T-cell (primary cell): ENCODE data around the gene TMEM178B. TPM values are rescaled to one million over a fixed set of nuclear protein-coding genes. Genes with fewer than 3 reads are reported as not detected.

Experiments used
- ATAC-seq, 4 experiments: fragments of 200-7000 bp in 3 of 4; fragments of 150-1000 bp in 1 of 4; cut with Tn5 transposase; replicated peaks in 1 of 4; 1 replicate in 3 of 4; 2 replicates in 1 of 4; pipeline ENCODE4 v1.10.0; 2021; ENCODE audit warnings: moderate library complexity in 3 of 4, mild to moderate bottlenecking in 2 of 4, moderate number of reproducible peaks in 1 of 4
- CTCF ChIA-PET, 2 donors: fragments of 300-600 bp; sonication (Branson Sonifier 250); formaldehyde crosslinking; loops; one replicate each; lab custom pipeline; 2022; ENCODE audit warnings: antibody characterized with exemption in 2 of 2; lab: Charles Lee
- POLR2A ChIA-PET, 2 donors: fragments of 300-600 bp; sonication (Branson Sonifier 250); formaldehyde crosslinking; loops; one replicate each; lab custom pipeline; 2022; ENCODE audit warnings: antibody characterized with exemption in 2 of 2; lab: Charles Lee
- DNase-seq, 35 experiments: peaks; one replicate each; pipeline versions ENCODE4 v3.0.0 to v3.0.0-alpha.2; 2013 to 2023
- H3K27ac ChIP-seq: one replicate; pipeline ENCODE4 v1.5.1; 2013; ENCODE audit warnings: low read length
- H3K27me3 ChIP-seq, 2 experiments: replicated peaks in 1 of 2; 1 replicate in 1 of 2; 2 replicates in 1 of 2; pipeline versions ENCODE4 v1.6.1 to v1.7.0; 2013; ENCODE audit warnings: low read length in 1 of 2, mixed read lengths in 1 of 2; ENCODE audit not compliant: control insufficient read depth in 2 of 2, insufficient read depth in 2 of 2; ENCODE audit errors: extremely low read depth in 1 of 2
- H3K36me3 ChIP-seq, 2 donors: 1 replicate in 1 of 2; 2 replicates in 1 of 2; pipeline versions ENCODE4 v1.6.1 to v1.7.0; 2013; ENCODE audit warnings: low read length in 1 of 2; ENCODE audit not compliant: control insufficient read depth in 2 of 2, insufficient read depth in 1 of 2; ENCODE audit errors: extremely low read depth in 1 of 2
- H3K4me1 ChIP-seq, 2 experiments: 1 replicate in 1 of 2; 2 replicates in 1 of 2; pipeline versions ENCODE4 v1.6.1 to v1.7.0; 2013; ENCODE audit warnings: low read length in 2 of 2, mixed read lengths in 1 of 2; ENCODE audit not compliant: insufficient read depth in 2 of 2, control insufficient read depth in 1 of 2; ENCODE audit errors: extremely low read depth in 1 of 2
- H3K4me3 ChIP-seq, 2 donors: 1 replicate in 1 of 2; 2 replicates in 1 of 2; pipeline versions ENCODE4 v1.5.1 to v1.7.0; 2013; ENCODE audit warnings: mild to moderate bottlenecking in 2 of 2, low read length in 1 of 2, moderate library complexity in 1 of 2; ENCODE audit not compliant: control insufficient read depth in 1 of 2; ENCODE audit errors: extremely low read depth in 1 of 2
- H3K9me3 ChIP-seq: 2 replicates; pipeline ENCODE4 v1.7.0; 2013
- H3K27ac Mint-ChIP-seq, 2 donors: one replicate each; pipeline ENCODE4 v1.8.0; 2020 to 2021; ENCODE audit warnings: mild to moderate bottlenecking in 2 of 2, mixed read lengths in 2 of 2
- H3K27me3 Mint-ChIP-seq, 2 donors: one replicate each; pipeline ENCODE4 v1.8.0; 2021 to 2022; ENCODE audit warnings: mixed read lengths in 2 of 2
- H3K36me3 Mint-ChIP-seq: one replicate; pipeline ENCODE4 v1.8.0; 2021; ENCODE audit warnings: mixed read lengths
- H3K4me1 Mint-ChIP-seq, 3 donors: one replicate each; pipeline ENCODE4 v1.8.0; 2020 to 2022; ENCODE audit warnings: mixed read lengths in 3 of 3, mild to moderate bottlenecking in 1 of 3
- H3K4me3 Mint-ChIP-seq, 3 donors: one replicate each; pipeline ENCODE4 v1.8.0; 2020 to 2022; ENCODE audit warnings: mild to moderate bottlenecking in 3 of 3, mixed read lengths in 3 of 3, moderate library complexity in 3 of 3
- H3K9me3 Mint-ChIP-seq, 3 donors: one replicate each; pipeline ENCODE4 v1.8.0; 2020 to 2022; ENCODE audit warnings: mixed read lengths in 3 of 3
- WGBS: methylation state at CpG from one replicate; pipeline ENCODE4 v1.1.5; 2013; ENCODE audit warnings: missing lambda C conversion rate; ENCODE audit not compliant: insufficient coverage; 5-methylcytosine and 5-hydroxymethylcytosine counted together
- total RNA-seq, 35 experiments: library from RNA in 6 of 35; stranded (reverse) in 6 of 35; fragments of 120-200 nt in 1 of 35; gene quantifications; one replicate each; pipeline versions ENCODE4 v1.2.1 to v1.2.4 and lab custom pipeline; 2013 to 2026

Gene TMEM178B
- total RNA-seq, 5 donors from 2014 or later (not counting 1 experiment from before 2014, with no cell fraction given) = 0.14 to 0.86 (median 0.32) TPM

GRCh38 chr7:141431711-141432110 lies 357.8 kb downstream of the TMEM178B start:
- peaks cover 14 to 22% of the 10 kb centered on the region in 2 donors for H3K27me3 Mint-ChIP-seq
- ATAC-seq = no peak

GRCh38 chr7:141433698-141434097 lies 359.8 kb downstream of the TMEM178B start:
- H3K4me3 Mint-ChIP-seq = no peak overlapping the region
- Histone ChIP-seq H3K36me3 (no peaks in the 10 kb centered on the region), H3K4me3 (no peak overlapping the region), H3K27me3 (peaks cover 0 to 15% of the 10 kb centered on the region in 2 experiments), H3K9me3 (no peaks in the 10 kb centered on the region), H3K4me1 (no peaks in the 10 kb centered on the region), H3K27ac (no peak overlapping the region)
- DNase-seq (no peak), ATAC-seq (no peak)
- no peaks in the 10 kb centered on the region for H3K36me3 Mint-ChIP-seq
- WGBS = 83% methylated on average over 1 of the region's 2 CpGs
- no peaks in the 10 kb centered on the region for H3K9me3 Mint-ChIP-seq
- POLR2A ChIA-PET = no interaction called here
- peaks cover 14 to 22% of the 10 kb centered on the region in 2 donors for H3K27me3 Mint-ChIP-seq
- H3K27ac Mint-ChIP-seq = no peak overlapping the region
- CTCF ChIA-PET = no interaction called here
- H3K4me1 Mint-ChIP-seq = no peaks in the 10 kb centered on the region

More at GRCh38 chr7:141431711-141432110, 357.8 kb downstream of the TMEM178B start:
- Mint-ChIP-seq H3K4me3 (no peak overlapping the region), H3K36me3 (no peaks in the 10 kb centered on the region), H3K4me1 (no peaks in the 10 kb centered on the region), H3K27ac (no peak overlapping the region), H3K9me3 (peaks cover 4 to 9% (median 8%) of the 10 kb centered on the region in 3 donors)
- 63% methylated on average over 1 of the region's 1 CpG for WGBS
- POLR2A ChIA-PET = no interaction called here
- Histone ChIP-seq H3K4me1 (no peaks in the 10 kb centered on the region), H3K27me3 (peaks cover 0 to 12% of the 10 kb centered on the region in 2 experiments), H3K4me3 (no peak overlapping the region), H3K27ac (no peak overlapping the region), H3K9me3 (no peaks in the 10 kb centered on the region), H3K36me3 (no peaks in the 10 kb centered on the region)
- CTCF ChIA-PET = interaction anchor here in 1 of 2 donors (0.7 kb wide), 1 partner anchor 9 kb away, joined by 4 read pairs; no protein-coding TSS in a partner anchor
- no peak for DNase-seq

GRCh38 chr7:141436139-141436538 lies 362.3 kb downstream of the TMEM178B start:
- Histone ChIP-seq H3K9me3 (no peaks in the 10 kb centered on the region), H3K4me3 (no peak overlapping the region), H3K4me1 (no peaks in the 10 kb centered on the region), H3K27me3 (peaks cover 0 to 15% of the 10 kb centered on the region in 2 experiments), H3K27ac (no peak overlapping the region), H3K36me3 (no peaks in the 10 kb centered on the region)
- Mint-ChIP-seq H3K27ac (no peak overlapping the region), H3K36me3 (no peaks in the 10 kb centered on the region), H3K4me1 (no peaks in the 10 kb centered on the region), H3K9me3 (no peaks in the 10 kb centered on the region), H3K27me3 (peaks cover 14 to 17% of the 10 kb centered on the region in 2 donors), H3K4me3 (no peak overlapping the region)
- ChIA-PET POLR2A (no interaction called here), CTCF (no interaction called here)
- 13% methylated on average over 2 of the region's 2 CpGs for WGBS
- no peak for DNase-seq
- no peak for ATAC-seq

GRCh38 chr7:141436575-141437075 lies 362.8 kb downstream of the TMEM178B start:
- DNase-seq (no peak), ATAC-seq (no peak)
- Histone ChIP-seq H3K4me3 (no peak overlapping the region), H3K36me3 (no peaks in the 10 kb centered on the region), H3K4me1 (no peaks in the 10 kb centered on the region), H3K9me3 (no peaks in the 10 kb centered on the region), H3K27me3 (peaks cover 0 to 18% of the 10 kb centered on the region in 2 experiments), H3K27ac (no peak overlapping the region)
- Mint-ChIP-seq H3K36me3 (no peaks in the 10 kb centered on the region), H3K9me3 (no peaks in the 10 kb centered on the region), H3K4me1 (no peaks in the 10 kb centered on the region), H3K27ac (no peak overlapping the region), H3K27me3 (peaks cover 14 to 17% of the 10 kb centered on the region in 2 donors), H3K4me3 (no peak overlapping the region)
- ChIA-PET CTCF (no interaction called here), POLR2A (no interaction called here)
- WGBS = 36% methylated on average over 6 of the region's 7 CpGs

- Mint-ChIP-seq H3K27me3 (peaks cover 8 to 24% of the 10 kb centered on the region in 2 donors), H3K4me3 (no peak overlapping the region), H3K36me3 (no peaks in the 10 kb centered on the region), H3K27ac (no peak overlapping the region), H3K4me1 (no peaks in the 10 kb centered on the region), H3K9me3 (no peaks in the 10 kb centered on the region)
- Histone ChIP-seq H3K27ac (no peak overlapping the region), H3K4me3 (no peak overlapping the region), H3K9me3 (no peaks in the 10 kb centered on the region), H3K27me3 (peaks cover 0 to 18% of the 10 kb centered on the region in 2 experiments), H3K36me3 (no peaks in the 10 kb centered on the region), H3K4me1 (no peaks in the 10 kb centered on the region)
- no peak for ATAC-seq
- DNase-seq = no peak
- ChIA-PET POLR2A (no interaction called here), CTCF (no interaction called here)
- WGBS = 60% methylated on average over 1 of the region's 2 CpGs
Observed at GRCh38 chr7:141439164-141439563, 365.3 kb downstream of the TMEM178B start.

GRCh38 chr7:141439776-141440175 lies 365.9 kb downstream of the TMEM178B start:
- H3K4me1 Mint-ChIP-seq = no peaks in the 10 kb centered on the region
- H3K4me3 Mint-ChIP-seq = no peak overlapping the region
- no peak for DNase-seq
- ChIA-PET POLR2A (no interaction called here), CTCF (no interaction called here)
- Histone ChIP-seq H3K27me3 (peaks cover 0 to 22% of the 10 kb centered on the region in 2 experiments), H3K27ac (no peak overlapping the region), H3K4me3 (no peak overlapping the region), H3K4me1 (no peaks in the 10 kb centered on the region), H3K36me3 (no peaks in the 10 kb centered on the region), H3K9me3 (no peaks in the 10 kb centered on the region)
- no peaks in the 10 kb centered on the region for H3K9me3 Mint-ChIP-seq
- H3K27ac Mint-ChIP-seq = no peak overlapping the region
- no peaks in the 10 kb centered on the region for H3K36me3 Mint-ChIP-seq
- ATAC-seq = no peak
- H3K27me3 Mint-ChIP-seq = peaks cover 8 to 23% of the 10 kb centered on the region in 2 donors
- 29% methylated on average over 1 of the region's 1 CpG for WGBS
